ENCODE results near the gene PCDHGC5. TPM values are rescaled to one million over a fixed set of nuclear protein-coding genes. Genes with fewer than 3 reads are reported as not detected.

PCDHGC5 gene
- polyA plus RNA-seq, 1 experiment = 2.4 TPM

Other genes with a start within 250 kb of the PCDHGC5 start
- gene PCDHB15, start 243.7 kb upstream of the PCDHGC5 start, polyA plus RNA-seq (2011; rRNA removed) = 0.88 and 0.93 TPM in 2 replicates
- gene SLC25A2, start 185.0 kb upstream of the PCDHGC5 start, polyA plus RNA-seq (2011; rRNA removed) = not detected in 2 replicates
- gene TAF7, start 168.3 kb upstream of the PCDHGC5 start, polyA plus RNA-seq (2011; rRNA removed) = 60.3 and 71.0 TPM in 2 replicates
- gene PCDHGA1, start 158.6 kb upstream of the PCDHGC5 start, polyA plus RNA-seq (2011; rRNA removed) = 1.9 and 2.2 TPM in 2 replicates
- 6.1 and 6.3 TPM in 2 replicates for gene PCDHGA2, start 150.3 kb upstream of the PCDHGC5 start, polyA plus RNA-seq (2011; rRNA removed)
- 0.92 and 1.2 TPM in 2 replicates for gene PCDHGA3, start 145.3 kb upstream of the PCDHGC5 start, polyA plus RNA-seq (2011; rRNA removed)
- gene PCDHGB1, start 139.0 kb upstream of the PCDHGC5 start, polyA plus RNA-seq (2011; rRNA removed) = 3.2 TPM in 2 replicates
- 6.3 and 7.6 TPM in 2 replicates for gene PCDHGA4, start 134.1 kb upstream of the PCDHGC5 start, polyA plus RNA-seq (2011; rRNA removed)
- 4.6 and 4.8 TPM in 2 replicates for gene PCDHGB2, start 129.1 kb upstream of the PCDHGC5 start, polyA plus RNA-seq (2011; rRNA removed)
- 1.4 and 1.8 TPM in 2 replicates for gene PCDHGA5, start 124.9 kb upstream of the PCDHGC5 start, polyA plus RNA-seq (2011; rRNA removed)
- 3.6 and 4.3 TPM in 2 replicates for gene PCDHGB3, start 118.8 kb upstream of the PCDHGC5 start, polyA plus RNA-seq (2011; rRNA removed)
- gene PCDHGA6, start 115.2 kb upstream of the PCDHGC5 start, polyA plus RNA-seq (2011; rRNA removed) = 4.7 and 4.8 TPM in 2 replicates
- gene PCDHGA7, start 106.3 kb upstream of the PCDHGC5 start, polyA plus RNA-seq (2011; rRNA removed) = 2.7 TPM in 2 replicates
- gene PCDHGB4, start 101.4 kb upstream of the PCDHGC5 start, polyA plus RNA-seq (2011; rRNA removed) = 10.3 and 10.9 TPM in 2 replicates
- gene PCDHGA8, start 96.4 kb upstream of the PCDHGC5 start, polyA plus RNA-seq (2011; rRNA removed) = 0.93 and 1.1 TPM in 2 replicates
- 12.5 TPM in 2 replicates for gene PCDHGB5, start 91.1 kb upstream of the PCDHGC5 start, polyA plus RNA-seq (2011; rRNA removed)
- gene PCDHGA9, start 86.3 kb upstream of the PCDHGC5 start, polyA plus RNA-seq (2011; rRNA removed) = 6.4 and 8.0 TPM in 2 replicates
- gene PCDHGB6, start 81.1 kb upstream of the PCDHGC5 start, polyA plus RNA-seq (2011; rRNA removed) = 3.3 and 3.8 TPM in 2 replicates
- gene PCDHGA10, start 76.1 kb upstream of the PCDHGC5 start, polyA plus RNA-seq (2011; rRNA removed) = 9.2 and 11.7 TPM in 2 replicates
- 16.2 and 17.0 TPM in 2 replicates for gene PCDHGB7, start 71.4 kb upstream of the PCDHGC5 start, polyA plus RNA-seq (2011; rRNA removed)
- 7.5 and 7.7 TPM in 2 replicates for gene PCDHGA11, start 68.0 kb upstream of the PCDHGC5 start, polyA plus RNA-seq (2011; rRNA removed)
- 3.4 and 4.3 TPM in 2 replicates for gene PCDHGA12, start 58.6 kb upstream of the PCDHGC5 start, polyA plus RNA-seq (2011; rRNA removed)
- gene PCDHGC3, start 13.1 kb upstream of the PCDHGC5 start, polyA plus RNA-seq (2011; rRNA removed) = 47.4 and 61.1 TPM in 2 replicates
- 0.46 and 0.83 TPM in 2 replicates for gene PCDHGC4, start 4.1 kb upstream of the PCDHGC5 start, polyA plus RNA-seq (2011; rRNA removed)
- 27.1 and 34.7 TPM in 2 replicates for gene DIAPH1, start 129.9 kb downstream of the PCDHGC5 start, polyA plus RNA-seq (2011; rRNA removed)
- 78.3 and 82.2 TPM in 2 replicates for gene HDAC3, start 147.8 kb downstream of the PCDHGC5 start, polyA plus RNA-seq (2011; rRNA removed)
- gene RELL2, start 147.9 kb downstream of the PCDHGC5 start, polyA plus RNA-seq (2011; rRNA removed) = 3.0 and 3.1 TPM in 2 replicates
- gene FCHSD1, start 162.3 kb downstream of the PCDHGC5 start, polyA plus RNA-seq (2011; rRNA removed) = 28.1 and 30.2 TPM in 2 replicates
- 3.5 and 4.9 TPM in 2 replicates for gene ARAP3, start 193.1 kb downstream of the PCDHGC5 start, polyA plus RNA-seq (2011; rRNA removed)

All from AG04450 (cell line).